Measurements from ENCODE around the gene RIIAD1.

RIIAD1 gene

DNA sequence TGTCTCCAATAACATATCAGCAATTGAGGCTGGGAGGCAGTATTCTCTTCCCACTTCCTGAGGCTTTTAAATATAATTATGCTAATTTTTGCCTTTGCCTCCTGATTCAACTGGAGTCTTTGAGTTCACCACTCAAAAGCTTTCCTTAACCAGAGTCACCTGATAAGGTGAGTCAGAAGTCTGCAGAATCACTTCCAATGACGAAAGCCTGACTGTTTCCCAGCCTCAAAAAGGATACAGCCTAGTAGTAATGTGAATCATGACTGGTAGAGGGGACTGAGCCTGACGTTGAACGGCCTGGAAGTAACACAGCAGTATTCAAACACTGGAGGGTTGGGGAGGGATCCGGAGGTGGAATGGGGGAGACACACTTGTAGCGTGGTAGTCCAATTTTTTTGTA lies 52.4 kb downstream of the RIIAD1 start:
- ChIA-PET CTCF (no interaction called here), POLR2A (no interaction called here)
- TF ChIP-seq ELF4 (IDR thresholded peaks at IDR 0.05), result no peak
- TF ChIP-seq PKNOX1 (IDR thresholded peaks at IDR 0.05), result no peak
- TF ChIP-seq ARNT (IDR thresholded peaks at IDR 0.05), result no peak
- no peak for TF ChIP-seq TARDBP (IDR thresholded peaks at IDR 0.05)
- TF ChIP-seq LEF1 (IDR thresholded peaks at IDR 0.05; ENCODE audit: borderline replicate concordance), result no peak
- TF ChIP-seq FOXA1 (IDR thresholded peaks at IDR 0.05), result no peak
- TF ChIP-seq NFRKB (IDR thresholded peaks at IDR 0.05), result no peak
- DNase-seq (ENCODE audit: extremely low spot score), result no peak

DNA sequence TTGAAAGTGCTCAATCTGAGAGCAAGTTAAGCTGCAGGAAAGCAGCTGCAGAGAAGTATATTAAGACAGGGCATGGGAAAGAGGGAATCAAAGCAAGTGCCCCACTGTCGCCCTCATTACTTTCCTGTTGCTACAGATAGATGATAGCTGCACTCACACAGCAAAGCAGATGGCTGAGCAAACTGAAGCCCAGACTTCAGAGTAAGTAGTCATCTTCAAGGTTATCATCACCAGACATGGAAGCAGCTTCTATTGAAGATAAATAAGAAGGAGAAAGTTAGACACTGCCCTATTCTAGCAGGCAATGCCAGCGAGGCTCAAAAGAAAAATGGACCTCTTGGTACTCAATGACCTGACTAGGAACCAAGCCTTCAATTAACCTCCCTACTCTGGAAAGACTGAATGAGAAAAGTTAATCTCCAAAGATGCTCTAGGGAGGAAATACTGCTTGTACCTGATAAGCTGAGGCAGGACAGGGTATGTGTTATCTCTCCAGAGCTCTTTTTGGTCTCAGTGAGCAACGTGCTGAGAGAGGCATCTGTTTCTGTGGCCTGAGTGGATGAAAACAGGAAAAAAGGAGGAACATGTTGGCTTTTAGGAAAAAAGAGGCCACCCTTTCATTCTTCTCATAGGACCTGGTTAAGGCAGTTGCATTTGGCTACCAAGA lies 53.1 kb downstream of the RIIAD1 start:
- no peak for DNase-seq (ENCODE audit: extremely low spot score)
- CTCF ChIA-PET, result no interaction called here
- POLR2A ChIA-PET, result interaction anchor here (1.3 kb wide), 1 partner anchor 11 kb away, joined by 5 read pairs; the partner anchor contains the start of gene MRPL9
- TF ChIP-seq HDGF (IDR thresholded peaks at IDR 0.05; ENCODE audit: borderline replicate concordance), result no peak
- no peak for TF ChIP-seq BHLHE40 (IDR thresholded peaks at IDR 0.05; ENCODE audit: borderline replicate concordance)
- no peak for TF ChIP-seq ELF4 (IDR thresholded peaks at IDR 0.05)
- no peak for TF ChIP-seq PKNOX1 (IDR thresholded peaks at IDR 0.05)
- TF ChIP-seq FOXM1 (IDR thresholded peaks at IDR 0.05; ENCODE audit: borderline replicate concordance), result no peak
- no peak for TF ChIP-seq ZNF384 (IDR thresholded peaks at IDR 0.05)
- no peak for TF ChIP-seq LEF1 (IDR thresholded peaks at IDR 0.05; ENCODE audit: borderline replicate concordance)
- TF ChIP-seq SP1 (IDR thresholded peaks at IDR 0.05), result no peak
- TF ChIP-seq CTBP1 (IDR thresholded peaks at IDR 0.05; ENCODE audit: borderline replicate concordance), result no peak
- TF ChIP-seq NFRKB (IDR thresholded peaks at IDR 0.05), result no peak

DNA sequence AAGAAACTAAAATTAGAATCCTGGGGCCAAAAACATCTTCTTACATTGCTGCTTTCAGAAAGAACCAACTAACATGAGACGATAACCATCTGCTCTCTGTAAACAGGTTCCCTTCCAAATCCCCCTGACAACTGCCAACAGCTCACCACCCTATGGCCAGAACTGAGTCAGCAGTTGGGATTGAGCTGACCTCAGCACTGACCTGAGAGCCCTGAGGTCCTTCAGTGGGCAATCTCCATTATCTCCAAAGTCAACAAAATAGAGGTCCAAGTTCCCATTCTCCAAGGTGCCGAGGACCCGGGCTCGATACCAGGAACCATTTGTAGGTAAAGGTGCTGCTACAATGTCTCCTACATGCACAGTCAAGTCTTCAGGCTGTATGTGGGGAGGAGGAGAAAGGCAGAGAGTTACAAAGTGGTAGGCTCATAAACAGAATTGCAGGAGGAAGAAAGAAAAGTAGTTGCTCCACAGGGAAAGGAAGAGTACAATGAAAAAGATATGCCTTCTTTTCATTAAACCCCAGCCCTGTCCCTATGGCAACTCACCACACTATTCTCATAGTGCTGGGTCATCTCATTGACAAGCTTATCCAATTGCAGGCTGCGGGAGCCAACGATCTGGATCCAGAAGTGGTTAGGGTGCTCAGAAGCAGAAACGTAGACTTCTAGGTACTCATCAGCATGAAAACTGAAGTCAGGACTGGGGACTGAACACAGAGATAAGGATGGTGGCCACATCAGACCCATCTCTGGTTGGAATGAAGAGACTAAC lies 54.8 kb downstream of the RIIAD1 start:
- ChIA-PET POLR2A (interaction anchor here (1.2 kb wide), 1 partner anchor 13 kb away, joined by 6 read pairs; no protein-coding TSS in a partner anchor), CTCF (no interaction called here)
- TF ChIP-seq TARDBP (IDR thresholded peaks at IDR 0.05) (no peak), CTBP1 (IDR thresholded peaks at IDR 0.05; ENCODE audit: borderline replicate concordance) (no peak), FOXM1 (IDR thresholded peaks at IDR 0.05; ENCODE audit: borderline replicate concordance) (no peak), SUZ12 (IDR thresholded peaks at IDR 0.05) (no peak), ELF4 (IDR thresholded peaks at IDR 0.05) (no peak), L3MBTL2 (conservative IDR thresholded peaks at IDR 0.05) (no peak), SP1 (IDR thresholded peaks at IDR 0.05) (no peak), FOXA1 (IDR thresholded peaks at IDR 0.05) (no peak), NFRKB (IDR thresholded peaks at IDR 0.05) (no peak), LEF1 (IDR thresholded peaks at IDR 0.05; ENCODE audit: borderline replicate concordance) (no peak), ARNT (IDR thresholded peaks at IDR 0.05) (no peak), ZNF384 (IDR thresholded peaks at IDR 0.05) (no peak), FOXK2 (IDR thresholded peaks at IDR 0.05) (no peak), BHLHE40 (IDR thresholded peaks at IDR 0.05; ENCODE audit: borderline replicate concordance) (no peak), HDGF (IDR thresholded peaks at IDR 0.05; ENCODE audit: borderline replicate concordance) (no peak)
- no peak for DNase-seq (ENCODE audit: extremely low spot score)

DNA sequence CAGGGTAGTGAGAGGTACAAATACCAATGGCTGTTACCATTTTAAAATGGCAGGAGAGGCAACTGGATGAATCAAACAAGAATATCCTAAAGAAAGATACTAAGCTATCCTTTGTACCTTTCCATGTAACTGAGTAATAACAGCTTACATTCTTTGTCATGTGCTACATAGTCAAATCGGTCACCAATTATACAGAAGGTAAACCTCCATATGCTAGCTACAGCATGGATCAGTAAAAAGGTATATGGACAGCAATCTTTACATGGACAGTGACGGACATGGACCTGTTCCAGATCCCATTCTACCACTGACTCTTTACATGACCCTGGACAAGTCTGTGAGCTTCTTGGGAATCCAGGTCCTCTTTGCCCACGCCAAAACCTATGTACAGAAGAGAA lies 55.3 kb downstream of the RIIAD1 start:
- CTCF ChIA-PET, result no interaction called here
- no peak for TF ChIP-seq ELF4 (IDR thresholded peaks at IDR 0.05)
- no peak for TF ChIP-seq ZNF384 (IDR thresholded peaks at IDR 0.05)
- TF ChIP-seq HDGF (IDR thresholded peaks at IDR 0.05; ENCODE audit: borderline replicate concordance), result no peak
- DNase-seq (ENCODE audit: extremely low spot score), result no peak
- POLR2A ChIA-PET, result interaction anchor here (1.2 kb wide), 1 partner anchor 13 kb away, joined by 6 read pairs; no protein-coding TSS in a partner anchor

DNA sequence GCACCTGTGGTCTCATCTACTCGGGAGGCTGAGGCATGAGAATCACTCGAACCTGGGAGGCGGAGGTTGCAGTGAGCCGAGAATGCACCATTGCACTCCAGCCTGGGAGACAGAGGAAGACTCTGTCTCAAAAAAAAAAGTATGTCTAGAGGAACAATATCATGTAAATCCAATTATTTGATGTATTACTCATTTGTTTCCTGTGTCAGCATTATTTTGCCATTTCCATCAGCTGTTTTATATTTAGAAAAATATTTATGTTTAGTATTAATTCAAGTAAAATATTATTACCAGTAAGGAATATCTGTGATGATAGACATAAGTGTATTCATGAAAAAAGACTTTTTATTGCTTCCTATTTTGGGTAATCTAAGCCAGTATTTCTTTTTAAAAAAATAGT lies 56.0 kb downstream of the RIIAD1 start:
- POLR2A ChIA-PET, result interaction anchor here (1.2 kb wide), 1 partner anchor 12 kb away, joined by 6 read pairs; no protein-coding TSS in a partner anchor
- TF ChIP-seq L3MBTL2 (conservative IDR thresholded peaks at IDR 0.05), result no peak
- TF ChIP-seq ZNF384 (IDR thresholded peaks at IDR 0.05), result no peak
- no peak for TF ChIP-seq SP1 (IDR thresholded peaks at IDR 0.05)
- no peak for TF ChIP-seq ARNT (IDR thresholded peaks at IDR 0.05)
- TF ChIP-seq PKNOX1 (IDR thresholded peaks at IDR 0.05), result no peak
- no peak for TF ChIP-seq BHLHE40 (IDR thresholded peaks at IDR 0.05; ENCODE audit: borderline replicate concordance)
- no peak for TF ChIP-seq FOXM1 (IDR thresholded peaks at IDR 0.05; ENCODE audit: borderline replicate concordance)
- TF ChIP-seq SUZ12 (IDR thresholded peaks at IDR 0.05), result no peak
- no peak for TF ChIP-seq TARDBP (IDR thresholded peaks at IDR 0.05)
- DNase-seq (ENCODE audit: extremely low spot score), result no peak
- CTCF ChIA-PET, result interaction anchor here (0.6 kb wide), 1 partner anchor 225 kb away, joined by 4 read pairs; no protein-coding TSS in a partner anchor

Measured in HEK293T (cell line).